DOHH2 (cell line): ENCODE measurements around the gene GBF1.

Experiments
- CTCF ChIP-seq: fragments of 200-600 bp; sonication (generic); IDR thresholded peaks from one replicate; pipeline ENCODE4 v1.5.1; 2014; ENCODE audit warnings: antibody characterized with exemption, mild to moderate bottlenecking, low read depth, low read length; ENCODE audit not compliant: poor library complexity, severe bottlenecking
- EZH2phosphoT487 ChIP-seq: fragments of 200-600 bp; sonication (generic); IDR thresholded peaks from 2 replicates; pipeline ENCODE4 v1.6.1; 2017; ENCODE audit warnings: borderline replicate concordance, mild to moderate bottlenecking, antibody characterized with exemption, low read length, moderate library complexity, mixed read lengths

GRCh38 chr10:102233997-102234396 is 11.3 kb upstream of the GBF1 start:
- TF ChIP-seq CTCF (no peak), EZH2phosphoT487 (no peak)
